Ureter (tissue), 1 donor: ENCODE results near the gene GFRA1. TPM values are rescaled to one million over a fixed set of nuclear protein-coding genes. Genes with fewer than 3 reads are reported as not detected.
"Not testable (repeated sequence)": the region's sequence is repeated elsewhere in the genome, so short reads cannot be mapped to it uniquely, and the experiment has no call there.

Experiments
- DNase-seq: peaks from one replicate; pipeline ENCODE4 v3.0.0-alpha.2; 2020; ENCODE audit warnings: low spot score
- total RNA-seq: library from RNA; stranded (reverse); gene quantifications from one replicate; pipeline ENCODE4 v1.2.4, GENCODE V29; 2023
- donor health status: DM: yes; HTN: yes; CAD: no.

The GFRA1 gene
- total RNA-seq, 1 donor from 2014 or later = 4.1 TPM

DNA sequence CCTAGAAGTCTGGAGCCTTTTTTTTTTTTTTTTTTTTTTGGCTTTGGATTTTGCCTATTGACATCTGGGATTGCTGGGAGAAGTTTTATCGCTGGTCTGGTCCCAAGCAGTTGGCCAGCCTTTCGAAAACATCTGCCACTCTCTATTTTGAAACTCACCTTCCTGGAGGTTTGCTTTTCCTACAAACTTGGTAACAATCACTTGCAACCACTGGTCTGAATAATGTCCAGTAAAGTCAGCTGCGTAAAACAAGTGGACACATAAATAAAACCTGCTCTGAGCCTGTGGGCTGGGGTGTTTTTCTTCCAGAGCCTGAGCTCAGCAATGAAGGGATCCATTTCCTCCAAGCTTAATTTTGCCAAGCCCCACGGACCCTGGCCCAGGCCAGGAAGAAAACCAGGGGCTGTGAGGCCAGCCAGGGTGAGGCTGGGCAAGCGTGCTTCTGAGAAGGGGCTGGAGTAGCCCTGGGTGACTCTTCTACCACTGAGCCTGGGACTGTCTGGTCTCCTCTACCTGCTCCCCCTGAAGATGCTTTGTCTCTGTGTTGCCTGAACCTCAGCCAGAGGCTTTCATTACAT is 202.2 kb downstream of the GFRA1 start:
- no peak for DNase-seq

DNA sequence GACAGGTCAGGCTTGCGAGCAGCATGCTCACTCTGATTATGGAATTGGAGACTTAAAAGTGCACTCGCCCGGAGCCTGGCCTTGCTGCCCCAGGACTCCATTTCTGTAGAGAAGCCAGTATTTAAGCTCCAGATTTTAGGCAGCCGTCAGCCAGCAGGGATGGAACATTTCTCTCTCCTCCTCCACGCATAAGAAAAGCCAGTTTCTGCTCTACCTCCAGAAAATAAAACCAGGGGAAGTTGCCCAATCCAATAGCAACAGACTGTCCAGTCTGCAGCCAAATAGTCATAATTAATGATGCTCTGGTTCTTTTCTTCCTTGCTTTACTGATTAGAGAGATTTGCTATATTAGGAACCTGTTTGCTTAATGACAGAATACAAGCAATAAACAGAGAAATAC is 203.2 kb downstream of the GFRA1 start:
- no peak for DNase-seq

DNA sequence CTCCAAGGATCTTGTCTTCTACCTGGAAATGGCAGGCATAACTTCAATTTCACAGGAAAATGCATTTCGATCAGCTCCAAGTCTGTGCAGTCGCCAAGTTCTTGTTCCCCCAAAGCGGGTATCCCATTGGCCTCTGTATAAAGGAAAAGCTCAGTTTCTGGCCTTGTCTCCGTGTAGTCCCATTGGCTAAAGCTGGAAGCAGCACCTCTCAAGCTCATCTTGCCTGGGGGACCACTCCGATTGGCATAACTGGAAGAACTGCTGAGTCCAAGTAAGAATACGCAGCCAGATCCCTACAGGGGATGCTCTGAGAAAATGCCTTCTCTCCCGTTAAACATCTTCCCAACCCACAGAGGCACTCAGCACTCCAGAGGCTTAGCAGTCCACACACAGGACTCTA is 205.2 kb downstream of the GFRA1 start:
- no peak for DNase-seq

DNA sequence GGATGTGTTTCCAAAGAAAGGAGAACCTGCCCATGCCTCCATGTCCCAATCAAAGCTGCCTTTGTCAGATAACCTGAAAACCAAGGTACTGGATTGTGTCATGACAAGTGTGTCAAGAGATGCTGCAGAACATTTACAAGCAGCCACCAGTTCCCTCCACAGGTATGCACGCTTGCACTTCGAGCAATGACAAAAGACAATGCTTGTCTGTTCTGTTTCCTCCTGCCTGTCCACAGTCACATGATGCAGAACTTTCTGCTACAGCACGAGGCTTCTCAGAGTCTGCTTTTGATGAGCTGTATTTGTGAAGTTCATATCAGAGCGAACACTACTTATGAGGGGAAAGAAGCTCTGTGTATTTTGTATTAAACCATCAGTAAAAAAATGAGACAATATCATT is 209.9 kb downstream of the GFRA1 start:
- no peak for DNase-seq

DNA sequence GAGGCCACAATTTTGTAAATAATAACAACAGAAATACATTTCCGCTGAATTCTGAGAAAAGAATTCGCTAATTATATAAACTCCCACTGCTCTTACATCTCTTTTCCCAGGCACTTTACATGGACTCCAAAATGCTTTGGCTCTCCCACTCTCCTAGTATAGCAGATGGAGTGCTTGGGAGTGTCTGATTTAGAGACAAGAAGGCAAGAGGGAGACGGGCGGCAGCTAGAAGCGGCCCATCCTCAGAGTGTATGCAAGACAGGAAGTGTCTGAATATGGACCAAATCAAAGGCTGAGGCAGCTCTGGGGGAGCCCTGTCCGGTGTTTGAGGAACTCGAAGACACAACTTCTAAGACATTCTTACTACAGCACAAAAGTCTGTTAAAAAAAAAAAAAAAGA is 212.1 kb downstream of the GFRA1 start:
- no peak for DNase-seq

DNA sequence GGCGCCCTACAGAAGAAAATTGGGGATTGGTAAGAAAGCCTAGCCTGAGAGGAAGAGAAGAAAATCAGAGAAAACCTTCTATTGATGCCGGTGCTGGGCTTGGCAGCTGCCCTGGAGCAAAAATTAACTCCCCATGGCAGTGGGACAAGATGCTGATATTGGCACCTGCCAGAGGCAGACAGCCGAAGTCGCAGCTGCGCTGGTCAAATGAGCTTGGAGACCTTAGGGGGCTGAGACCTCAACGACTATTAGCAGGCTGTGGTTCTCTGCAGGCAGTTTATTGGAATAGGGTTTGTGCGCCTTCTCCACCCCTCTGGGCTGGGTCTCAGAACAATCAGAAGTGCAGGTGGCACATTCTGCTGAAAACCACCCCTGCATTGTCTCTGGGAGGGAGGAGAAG is 213.7 kb downstream of the GFRA1 start:
- no peak for DNase-seq

DNA sequence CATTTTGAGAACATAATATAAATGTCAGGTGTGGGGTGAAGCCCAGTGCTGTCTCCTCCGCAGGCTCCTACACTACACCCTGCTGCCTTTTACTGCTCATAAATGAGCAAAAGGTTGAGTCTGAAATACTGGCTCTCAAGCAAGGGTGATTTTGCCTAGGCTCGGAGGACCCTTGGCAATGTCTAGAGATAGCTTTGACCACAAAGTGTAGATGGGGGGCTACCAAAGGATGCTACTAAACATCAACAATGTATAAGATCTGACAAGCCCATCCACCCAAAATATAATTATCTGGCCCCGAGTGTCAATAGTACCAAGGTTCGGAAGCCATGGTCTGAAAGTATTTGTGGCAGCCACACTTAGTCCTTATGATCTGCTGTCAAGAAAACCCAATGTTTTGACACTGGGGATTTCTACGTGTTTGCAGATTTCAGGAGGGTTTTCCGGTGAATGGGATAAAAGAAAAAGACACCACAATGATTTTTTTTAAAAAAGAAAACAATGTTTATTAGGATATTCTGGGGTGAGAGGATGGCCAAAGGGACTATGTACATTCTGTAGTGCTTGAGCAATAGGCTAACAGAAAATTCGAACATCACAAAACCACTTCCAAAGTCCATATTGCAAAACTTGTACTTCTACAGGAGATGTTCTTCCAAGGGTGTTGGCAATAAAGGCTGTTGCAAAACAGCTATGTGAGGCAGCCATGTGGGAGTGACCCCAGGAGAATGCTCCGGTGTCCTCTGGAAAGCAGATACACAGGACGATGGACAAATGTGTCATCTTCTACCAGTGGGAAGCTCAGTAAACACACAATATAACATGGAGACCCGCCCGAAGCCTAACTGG is 216.3 kb downstream of the GFRA1 start:
- no peak for DNase-seq

DNA sequence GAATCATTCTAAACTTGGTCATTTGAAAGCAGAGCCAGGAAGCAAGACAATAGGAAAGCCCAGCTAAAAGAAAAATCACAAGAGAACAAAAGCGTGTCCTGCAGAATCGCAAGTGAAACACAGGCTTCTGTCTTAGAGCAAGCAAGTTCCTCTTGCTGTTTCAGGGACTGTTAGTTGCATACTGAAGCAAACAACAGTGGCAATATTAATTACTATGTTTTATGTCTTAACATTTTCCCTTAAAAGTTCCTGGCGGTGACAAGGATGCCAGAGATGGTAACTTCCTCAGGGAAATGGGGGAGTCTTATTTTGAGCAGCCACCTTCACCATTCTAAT is 217.1 kb downstream of the GFRA1 start:
- DNase-seq = no peak

DNA sequence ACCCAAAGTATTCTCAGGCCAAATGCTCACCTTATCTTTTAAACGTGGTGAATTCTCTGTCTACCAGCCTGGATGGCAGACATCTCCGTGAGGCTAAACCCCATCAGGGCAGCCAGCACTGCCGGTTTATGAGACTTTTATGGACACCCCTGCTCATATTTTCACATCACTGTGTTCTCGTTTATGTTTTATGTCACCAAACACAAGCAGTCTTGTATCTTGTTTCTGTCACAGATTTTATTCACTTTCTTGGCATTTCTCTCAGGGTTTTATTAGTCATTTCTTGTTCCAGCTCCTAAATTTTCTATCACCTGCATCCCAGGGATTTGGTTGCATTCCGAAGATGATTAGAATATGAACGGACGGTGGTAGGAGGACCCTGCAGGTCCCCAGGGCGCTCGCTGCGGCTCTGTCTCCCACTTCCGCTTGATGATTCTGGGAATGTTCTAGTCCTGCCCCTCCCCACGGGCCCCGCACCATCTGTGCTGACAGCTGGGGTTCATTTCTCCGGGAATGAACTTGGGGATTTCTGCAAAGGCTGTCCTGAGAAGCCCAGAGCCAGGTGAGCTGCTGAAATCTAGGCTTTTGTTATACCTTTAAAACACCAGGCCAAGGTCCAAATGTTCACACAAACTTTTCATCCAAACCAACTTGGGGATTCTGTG is 217.6 kb downstream of the GFRA1 start:
- no peak for DNase-seq

DNA sequence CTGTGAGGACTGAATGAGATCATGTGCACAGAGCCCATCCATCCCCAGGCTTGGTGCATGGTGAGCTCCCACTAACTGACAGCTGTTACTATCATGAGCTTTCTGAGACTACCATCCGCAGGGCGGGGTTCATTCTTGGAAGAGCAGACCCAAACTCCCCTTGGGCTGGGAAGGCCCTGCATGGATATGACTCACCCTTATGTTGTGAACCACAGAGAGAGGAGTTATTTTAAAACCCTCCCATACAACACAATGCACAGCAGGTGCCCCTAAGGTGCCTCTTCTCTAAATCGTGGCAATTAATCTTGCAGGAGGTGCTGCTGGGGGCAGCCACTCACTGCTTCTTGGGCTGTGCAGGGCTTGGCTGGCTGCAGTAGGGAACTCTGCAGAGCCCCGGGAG is 219.1 kb downstream of the GFRA1 start:
- no peak for DNase-seq

DNA sequence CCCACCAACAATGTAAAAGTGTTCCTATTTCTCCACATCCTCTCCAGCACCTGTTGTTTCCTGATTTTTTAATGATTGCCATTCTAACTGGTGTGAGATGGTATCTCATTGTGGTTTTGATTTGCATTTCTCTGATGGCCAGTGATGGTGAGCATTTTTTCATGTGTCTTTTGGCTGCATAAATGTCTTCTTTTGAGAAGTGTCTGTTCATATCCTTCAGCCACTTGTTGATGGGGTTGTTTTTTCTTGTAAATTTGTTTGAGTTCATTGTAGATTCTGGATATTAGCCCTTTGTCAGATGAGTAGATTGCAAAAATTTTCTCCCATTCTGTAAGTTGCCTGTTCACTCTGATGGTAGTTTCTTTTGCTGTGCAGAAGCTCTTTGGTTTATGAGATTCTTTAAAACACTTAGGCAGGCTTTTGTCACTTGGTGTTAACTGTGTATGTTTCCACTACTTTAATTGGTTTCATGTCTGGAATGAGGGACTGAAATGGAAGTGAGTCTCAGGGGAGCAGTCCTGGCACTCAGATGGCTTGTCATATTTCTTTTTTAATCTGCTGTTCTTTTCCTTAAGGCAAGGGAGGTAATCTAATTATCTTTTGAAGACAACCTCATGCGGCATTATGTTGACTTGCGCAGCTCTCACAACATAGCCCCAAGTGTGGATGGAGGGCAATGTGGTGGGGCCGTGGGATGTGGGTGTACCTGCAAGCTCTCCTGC is 219.8 kb downstream of the GFRA1 start:
- DNase-seq = not testable (repeated sequence)

DNA sequence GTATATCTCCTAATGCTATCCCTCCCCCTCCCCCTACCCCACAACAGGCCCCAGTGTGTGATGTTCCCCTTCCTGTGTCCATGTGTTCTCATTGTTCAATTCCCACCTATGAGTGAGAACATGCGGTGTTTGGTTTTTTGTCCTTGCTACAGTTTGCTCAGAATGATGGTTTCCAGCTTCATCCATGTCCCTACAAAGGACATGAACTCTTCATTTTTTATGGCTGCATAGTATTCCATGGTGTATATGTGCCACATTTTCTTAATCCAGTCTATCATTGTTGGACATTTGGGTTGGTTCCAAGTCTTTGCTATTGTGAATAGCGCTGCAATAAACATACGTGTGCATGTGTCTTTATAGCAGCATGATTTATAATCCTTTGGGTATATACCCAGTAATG is 220.5 kb downstream of the GFRA1 start:
- DNase-seq = not testable (repeated sequence)

DNA sequence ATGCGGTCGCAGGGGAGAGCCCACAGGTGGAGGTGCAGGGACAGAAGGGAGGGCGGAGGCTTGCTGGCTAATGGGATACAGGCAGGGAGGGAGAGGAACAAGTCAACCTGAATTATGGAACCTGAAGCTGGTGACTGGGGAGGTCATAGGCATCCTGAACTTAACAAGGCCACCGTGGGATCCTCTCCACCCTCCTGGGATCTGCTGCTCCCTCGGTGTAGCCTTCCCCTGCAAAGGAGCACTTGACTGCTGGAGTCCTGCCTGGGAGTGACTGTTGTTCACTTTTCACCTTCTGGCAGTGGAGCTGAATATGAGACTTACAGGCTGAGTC is 223.1 kb downstream of the GFRA1 start:
- no peak for DNase-seq

DNA sequence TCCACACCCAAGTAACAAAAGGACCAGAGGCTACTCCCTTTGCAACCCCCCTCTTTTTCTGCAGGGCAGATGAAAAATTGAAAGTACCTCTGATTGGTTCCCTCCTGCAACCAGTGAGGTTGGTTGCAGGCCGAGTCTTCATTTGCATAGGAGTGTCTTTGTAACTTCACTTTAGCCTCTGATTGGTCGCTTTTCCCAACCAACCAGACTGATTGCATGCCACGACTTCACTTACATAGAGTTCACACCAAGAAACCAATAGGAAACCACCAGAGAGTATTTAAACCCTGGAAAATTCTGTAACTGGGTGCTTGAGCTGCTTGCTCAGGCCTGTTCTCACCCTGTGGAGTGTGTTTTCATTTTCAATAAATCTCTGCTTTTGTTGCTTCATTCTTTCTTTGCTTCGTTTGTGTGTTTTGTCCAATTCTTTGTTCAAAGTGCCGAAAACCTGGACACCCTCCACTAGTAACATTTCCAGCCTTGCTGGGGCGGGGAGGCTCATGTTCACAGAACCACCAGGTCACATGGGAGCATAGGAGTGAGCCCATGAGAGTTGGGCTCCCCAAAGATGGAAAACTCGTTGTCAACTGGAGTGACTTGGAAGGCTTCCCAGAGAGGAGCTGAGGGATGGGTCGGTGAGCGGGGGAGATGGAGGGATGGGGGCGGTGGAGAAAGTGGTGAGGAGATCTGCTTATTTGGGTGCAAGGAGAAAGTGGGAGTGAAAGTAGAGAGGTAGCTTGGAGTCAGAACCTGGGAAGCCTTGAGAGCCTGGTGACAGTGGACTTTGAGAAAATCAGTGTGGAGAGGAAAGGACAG is 223.6 kb downstream of the GFRA1 start:
- no peak for DNase-seq

DNA sequence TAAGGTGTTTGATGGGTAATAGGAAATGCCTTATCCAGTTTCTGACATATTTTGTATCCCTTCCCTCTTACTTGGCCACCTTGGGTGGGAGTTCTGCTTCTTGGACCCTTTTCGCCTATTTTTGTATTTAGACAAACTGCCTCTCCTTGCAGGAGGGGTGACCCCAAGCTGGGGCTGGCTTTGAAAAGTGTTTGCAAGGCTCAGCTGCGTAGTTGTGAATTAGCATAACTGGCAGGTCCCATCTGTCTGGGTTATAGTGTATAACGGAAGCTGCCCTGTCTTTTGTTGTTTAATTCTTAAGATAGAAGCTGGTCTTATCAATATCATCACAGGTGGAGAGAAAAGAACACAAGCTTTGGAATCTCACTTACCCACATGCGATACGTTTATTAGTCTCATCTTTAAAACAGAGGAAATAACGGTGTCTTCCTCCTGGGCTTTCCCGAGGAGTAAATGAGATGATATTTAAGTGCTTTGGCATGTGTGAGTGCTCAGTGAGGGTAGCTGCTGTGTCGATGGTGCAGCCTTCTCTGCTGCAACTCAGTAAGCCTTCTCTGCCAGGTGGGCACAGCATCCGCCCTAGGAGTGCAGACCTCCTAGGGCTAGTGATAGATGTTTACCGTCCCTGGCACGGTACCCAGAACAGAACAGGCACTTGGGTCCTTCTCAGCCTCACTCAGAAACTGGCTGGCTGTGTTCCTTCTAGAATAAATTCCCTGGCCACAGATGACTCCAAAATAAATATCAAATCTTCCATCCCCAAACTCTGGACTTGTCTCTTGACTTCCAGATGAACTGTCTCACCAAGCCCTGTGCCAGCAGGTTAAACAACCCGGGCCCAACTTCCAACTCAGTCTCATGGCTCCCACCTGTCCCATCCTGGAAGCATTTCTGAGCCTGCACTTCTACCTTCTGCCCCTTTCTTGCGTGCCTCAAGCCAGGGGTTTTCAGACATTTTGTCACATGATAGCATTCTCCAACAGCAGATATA is 227.3 kb downstream of the GFRA1 start:
- no peak for DNase-seq

DNA sequence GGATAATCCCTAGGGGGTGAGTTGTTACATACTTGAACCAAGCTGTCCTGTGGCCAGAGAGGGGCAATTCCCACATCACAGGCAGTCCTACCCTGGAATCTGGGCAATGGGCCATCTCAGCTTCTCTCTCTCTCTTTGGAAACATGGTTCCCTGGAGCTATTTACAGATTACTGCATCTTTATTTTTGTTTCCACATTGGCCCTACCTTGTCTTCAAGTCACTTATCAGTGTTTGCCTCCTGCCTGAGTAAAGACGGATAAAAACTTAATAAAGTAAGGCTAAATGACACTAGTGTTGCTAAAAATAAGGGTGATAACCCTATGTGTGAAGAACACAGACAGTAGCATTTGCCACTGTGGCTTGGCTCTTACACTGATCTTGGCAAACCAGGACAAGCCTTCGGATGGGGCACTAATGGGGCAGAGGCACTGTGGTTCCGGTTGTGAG is 228.2 kb downstream of the GFRA1 start:
- no peak for DNase-seq

DNA sequence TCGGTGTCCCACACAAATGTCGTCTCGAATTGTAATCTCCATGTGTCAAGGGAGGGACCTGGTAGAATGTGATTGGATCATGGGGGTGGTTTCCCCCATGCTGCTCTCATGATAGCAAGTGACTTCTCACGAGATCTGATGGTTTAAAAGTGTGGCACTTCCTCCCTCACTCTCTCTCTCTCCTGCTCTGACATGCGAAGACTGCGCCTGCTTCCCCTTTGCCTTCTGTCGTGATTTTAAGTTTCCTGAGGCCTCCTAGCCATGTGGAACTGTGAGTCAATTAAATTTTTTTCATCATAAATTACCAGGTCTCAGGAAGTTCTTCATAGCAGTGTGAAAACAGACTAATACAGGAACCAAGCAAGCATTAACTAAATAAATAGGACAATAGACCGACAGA is 229.1 kb downstream of the GFRA1 start:
- DNase-seq = no peak

DNA sequence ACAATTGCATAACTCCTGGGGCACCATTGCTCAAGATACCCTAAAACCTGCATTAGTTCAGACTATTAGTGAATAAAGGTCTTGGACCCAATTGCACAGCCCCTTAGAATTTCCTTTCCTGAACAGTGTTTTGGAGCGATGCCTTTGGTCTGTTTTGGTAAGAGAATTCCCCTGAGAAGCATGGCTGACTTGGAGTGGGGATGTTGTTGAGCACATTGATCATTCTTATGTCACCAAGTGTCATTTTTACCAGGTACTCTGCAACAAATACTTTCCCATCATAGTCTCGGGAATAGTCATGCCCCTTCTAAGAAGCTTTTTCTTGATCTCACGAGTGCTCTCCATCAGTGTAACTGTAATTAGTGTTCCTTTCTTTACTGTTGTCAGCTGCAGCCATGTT is 229.7 kb downstream of the GFRA1 start:
- no peak for DNase-seq

DNA sequence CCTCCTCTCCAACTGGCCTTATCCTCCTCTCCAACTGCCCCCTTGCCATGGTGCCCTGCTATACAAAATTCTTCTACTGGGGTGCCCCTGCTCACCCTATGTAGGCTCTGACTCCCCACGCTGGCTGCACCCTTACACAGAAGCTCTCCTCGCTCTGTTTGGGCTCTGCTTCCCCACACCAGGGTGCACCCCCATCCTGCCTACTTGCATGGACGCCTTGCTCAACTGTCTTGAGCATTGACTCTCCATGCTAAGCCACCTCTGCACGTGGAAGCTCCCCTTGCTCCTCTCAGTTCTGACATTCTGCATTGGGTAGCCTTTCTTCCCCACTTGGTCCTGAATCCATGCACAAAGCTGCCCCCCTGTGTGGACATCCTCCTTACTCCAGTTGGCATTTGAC is 231.1 kb downstream of the GFRA1 start:
- DNase-seq = no peak

DNA sequence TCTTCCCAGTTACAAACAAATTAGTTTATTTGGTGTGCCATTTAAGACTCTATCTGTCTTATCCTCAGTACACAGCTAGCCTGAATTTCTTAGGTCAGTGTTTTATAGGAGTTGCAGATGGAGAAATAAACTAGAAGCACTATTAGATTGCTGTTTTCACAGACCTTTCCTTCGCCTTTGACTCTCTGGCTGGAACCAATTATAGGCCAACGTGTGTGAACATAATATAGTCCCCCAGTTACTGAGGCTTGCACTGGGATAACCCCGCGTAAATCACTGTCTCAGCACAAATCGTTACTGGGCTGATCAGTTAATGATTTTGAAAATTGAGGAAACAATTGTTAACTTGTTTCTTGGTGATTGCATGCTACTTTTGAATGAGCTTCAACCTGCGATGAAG is 233.4 kb downstream of the GFRA1 start:
- no peak for DNase-seq

DNA sequence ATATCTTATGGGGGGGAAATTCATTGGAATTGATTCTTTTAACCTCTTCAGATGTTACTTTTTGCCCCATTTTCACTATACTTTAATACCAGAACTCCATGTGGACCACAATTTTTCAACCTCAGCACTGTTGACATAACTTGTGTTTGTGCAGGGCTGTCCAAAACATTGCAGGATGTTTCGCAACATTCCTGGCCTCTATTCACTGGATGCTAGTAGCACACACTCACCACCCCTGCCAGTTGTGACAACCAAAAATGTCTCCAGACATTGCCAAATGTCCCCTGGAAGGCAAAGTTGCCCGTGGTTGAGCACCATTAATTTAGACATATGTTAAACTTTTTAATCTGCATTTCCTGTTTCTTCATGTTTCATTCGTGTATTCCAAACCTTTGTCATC is 234.7 kb downstream of the GFRA1 start:
- peak; percentile 62 for DNase-seq
